ENCODE data around the gene CORIN. TPM values are rescaled to one million over a fixed set of nuclear protein-coding genes. Genes with fewer than 3 reads are reported as not detected.

CORIN gene
- total RNA-seq, 6 experiments from 2014 or later: 0.12 to 0.44 (median 0.16) TPM; not detected in 1

DNA sequence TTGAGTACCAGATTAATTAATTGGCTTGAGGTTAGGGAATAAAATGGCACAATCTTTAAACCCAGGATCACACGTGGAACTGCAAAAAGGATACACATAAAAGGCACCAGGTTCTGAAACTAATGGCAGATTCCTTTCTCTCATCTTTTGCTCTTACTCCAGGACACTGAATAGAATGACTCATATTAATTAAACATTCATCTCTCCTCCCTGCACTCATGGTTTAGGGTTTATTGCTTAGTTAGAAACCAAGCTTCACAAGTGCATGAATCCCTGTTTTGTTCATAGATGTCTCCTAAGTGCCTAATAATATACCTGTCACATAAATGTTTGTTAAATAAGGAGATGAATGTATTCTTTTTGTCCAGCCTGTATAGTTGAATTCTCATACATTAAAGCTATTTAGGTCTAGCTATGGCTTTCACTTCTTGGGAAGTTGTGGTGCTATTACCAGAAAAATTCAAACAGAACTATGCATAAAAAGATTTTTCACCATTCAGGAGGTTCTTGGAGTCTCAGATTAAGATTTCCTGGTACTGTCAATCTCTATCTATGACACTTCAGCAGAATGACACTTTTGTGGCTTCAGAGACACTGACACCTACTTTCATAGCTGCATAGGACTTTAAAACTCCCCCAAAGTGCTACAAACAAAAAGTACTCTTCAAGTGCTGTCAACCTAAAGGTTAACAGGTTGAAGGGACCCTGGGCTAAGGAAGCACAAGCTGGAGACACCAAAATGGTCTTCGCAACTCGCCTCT is 7.4 kb downstream of the CORIN start:
- no peak overlapping the region for H3K4me3 ChIP-seq
- DNase-seq: no peak
- TF ChIP-seq CTCF (IDR thresholded peaks at IDR 0.05): no peak
- no peak for TF ChIP-seq POLR2A (IDR thresholded peaks at IDR 0.05)
- peak in 1 of 4 donors; percentile 33 for ATAC-seq
- no peaks in the 10 kb centered on the region for H3K36me3 ChIP-seq
- H3K27ac ChIP-seq: no peak overlapping the region
- 84% methylated on average over 3 of the region's 3 CpGs for WGBS (ENCODE audit: insufficient coverage, low coverage, low lambda C conversion rate, missing lambda C conversion rate)
- intact Hi-C loops (cut with DNase I): loop anchor here (10.0 kb wide), 2 partner anchors 126 to 146 kb away; no protein-coding TSS in a partner anchor
- H3K4me1 ChIP-seq: no peaks in the 10 kb centered on the region
- peaks cover 0 to 5% (median 0%) of the 10 kb centered on the region in 4 donors for H3K9me3 ChIP-seq
- no peaks in the 10 kb centered on the region for H3K27me3 ChIP-seq

- Histone ChIP-seq H3K9me3 (peaks cover 0 to 5% (median 0%) of the 10 kb centered on the region in 4 donors), H3K27ac (no peak overlapping the region), H3K27me3 (no peaks in the 10 kb centered on the region), H3K4me3 (no peak overlapping the region), H3K4me1 (no peaks in the 10 kb centered on the region), H3K36me3 (no peaks in the 10 kb centered on the region)
- ATAC-seq (no peak), DNase-seq (no peak)
- no peak for TF ChIP-seq POLR2A (IDR thresholded peaks at IDR 0.05)
- TF ChIP-seq CTCF (IDR thresholded peaks at IDR 0.05): no peak
- intact Hi-C loops (cut with DNase I): no loop called here
Observed at GRCh38 chr4:47829438-47829837, 8.4 kb downstream of the CORIN start.

DNA sequence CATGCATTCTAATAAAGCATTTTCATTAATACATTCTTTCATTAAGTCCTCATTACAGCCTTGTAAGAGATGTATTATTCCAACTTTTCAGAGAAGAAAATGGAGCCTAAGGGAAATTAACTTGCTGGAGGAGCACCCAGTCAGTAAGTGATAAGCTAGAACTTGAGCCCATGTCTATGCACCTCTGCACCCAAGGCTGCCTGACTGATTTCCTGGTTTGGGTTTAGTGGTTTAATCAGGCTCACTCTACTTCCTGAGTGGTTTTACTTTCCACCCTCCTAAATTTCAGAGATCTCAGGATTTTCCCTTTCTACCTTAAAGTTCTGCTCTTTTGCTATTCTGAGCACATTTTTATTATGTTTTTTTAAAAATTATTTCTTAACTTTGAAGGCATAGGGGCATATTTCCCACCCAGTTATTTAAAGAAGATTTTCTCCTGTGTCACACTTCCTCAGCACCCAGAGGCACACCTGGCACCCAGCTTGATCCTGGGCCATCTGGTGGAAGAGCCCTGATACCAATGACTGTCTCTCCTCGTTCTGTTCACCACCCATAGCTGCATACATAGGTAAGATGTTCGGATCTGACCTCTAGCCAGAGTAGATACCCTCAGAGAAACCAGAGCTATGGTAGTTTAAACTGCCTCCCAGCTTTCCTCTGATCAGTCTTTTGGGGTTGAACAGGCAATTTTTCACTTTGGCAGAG is 10.4 kb downstream of the CORIN start:
- no peaks in the 10 kb centered on the region for H3K4me1 ChIP-seq
- WGBS (ENCODE audit: insufficient coverage, low coverage, low lambda C conversion rate, missing lambda C conversion rate): 35% methylated on average over 2 of the region's 2 CpGs
- TF ChIP-seq CTCF (IDR thresholded peaks at IDR 0.05) (no peak), POLR2A (IDR thresholded peaks at IDR 0.05) (no peak)

GRCh38 chr4:47824840-47825239 is 13.0 kb downstream of the CORIN start:
- no peak for DNase-seq

More for the DNA sequence above, 10.4 kb downstream of the CORIN start:
- DNase-seq (no peak), ATAC-seq (no peak)
- H3K27ac ChIP-seq: no peak overlapping the region
- H3K9me3 ChIP-seq: no peaks in the 10 kb centered on the region
- no peak overlapping the region for H3K4me3 ChIP-seq
- no peaks in the 10 kb centered on the region for H3K36me3 ChIP-seq
- no peaks in the 10 kb centered on the region for H3K27me3 ChIP-seq
- intact Hi-C loops (cut with DNase I): no loop called here

More at GRCh38 chr4:47824840-47825239, 13.0 kb downstream of the CORIN start:
- no peak overlapping the region for H3K27ac ChIP-seq
- no peaks in the 10 kb centered on the region for H3K36me3 ChIP-seq
- TF ChIP-seq POLR2A (IDR thresholded peaks at IDR 0.05) (no peak), CTCF (IDR thresholded peaks at IDR 0.05) (no peak)
- H3K4me1 ChIP-seq: no peaks in the 10 kb centered on the region
- intact Hi-C loops (cut with DNase I): no loop called here
- no peaks in the 10 kb centered on the region for H3K9me3 ChIP-seq
- WGBS (ENCODE audit: insufficient coverage, low coverage, low lambda C conversion rate, missing lambda C conversion rate): 67% methylated on average over 1 of the region's 7 CpGs
- no peak overlapping the region for H3K4me3 ChIP-seq
- H3K27me3 ChIP-seq: no peaks in the 10 kb centered on the region
- no peak for ATAC-seq
